ENCODE data around the gene CAD.

DNA sequence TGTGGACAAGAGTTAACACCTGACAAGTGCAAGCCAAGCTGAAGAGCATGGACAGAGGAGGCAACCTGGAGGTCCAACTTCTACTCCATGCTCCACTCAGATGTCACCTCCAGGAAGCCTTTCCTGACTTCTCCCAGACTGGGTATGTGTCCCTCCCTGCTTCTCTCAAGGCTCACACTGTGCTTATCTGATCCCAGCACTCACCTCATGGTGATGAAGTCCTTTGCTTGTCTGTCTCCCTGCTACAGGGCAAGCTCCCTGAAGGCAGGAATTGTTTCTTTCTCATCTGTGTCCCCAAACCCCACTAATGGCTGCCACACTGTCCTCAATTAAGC is 48.3 kb downstream of the CAD start:
- TF ChIP-seq, protein P1, sequence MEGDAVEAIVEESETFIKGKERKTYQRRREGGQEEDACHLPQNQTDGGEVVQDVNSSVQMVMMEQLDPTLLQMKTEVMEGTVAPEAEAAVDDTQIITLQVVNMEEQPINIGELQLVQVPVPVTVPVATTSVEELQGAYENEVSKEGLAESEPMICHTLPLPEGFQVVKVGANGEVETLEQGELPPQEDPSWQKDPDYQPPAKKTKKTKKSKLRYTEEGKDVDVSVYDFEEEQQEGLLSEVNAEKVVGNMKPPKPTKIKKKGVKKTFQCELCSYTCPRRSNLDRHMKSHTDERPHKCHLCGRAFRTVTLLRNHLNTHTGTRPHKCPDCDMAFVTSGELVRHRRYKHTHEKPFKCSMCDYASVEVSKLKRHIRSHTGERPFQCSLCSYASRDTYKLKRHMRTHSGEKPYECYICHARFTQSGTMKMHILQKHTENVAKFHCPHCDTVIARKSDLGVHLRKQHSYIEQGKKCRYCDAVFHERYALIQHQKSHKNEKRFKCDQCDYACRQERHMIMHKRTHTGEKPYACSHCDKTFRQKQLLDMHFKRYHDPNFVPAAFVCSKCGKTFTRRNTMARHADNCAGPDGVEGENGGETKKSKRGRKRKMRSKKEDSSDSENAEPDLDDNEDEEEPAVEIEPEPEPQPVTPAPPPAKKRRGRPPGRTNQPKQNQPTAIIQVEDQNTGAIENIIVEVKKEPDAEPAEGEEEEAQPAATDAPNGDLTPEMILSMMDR (IDR thresholded peaks at IDR 0.05) = no peak
- TF ChIP-seq POLR2A (IDR thresholded peaks at IDR 0.05) = no peak
